ENCODE results near the gene KDM6B. TPM values are rescaled to one million over a fixed set of nuclear protein-coding genes. Genes with fewer than 3 reads are reported as not detected.

KDM6B gene
- total RNA-seq, 1 donor from 2014 or later, result 28.1 TPM

DNA sequence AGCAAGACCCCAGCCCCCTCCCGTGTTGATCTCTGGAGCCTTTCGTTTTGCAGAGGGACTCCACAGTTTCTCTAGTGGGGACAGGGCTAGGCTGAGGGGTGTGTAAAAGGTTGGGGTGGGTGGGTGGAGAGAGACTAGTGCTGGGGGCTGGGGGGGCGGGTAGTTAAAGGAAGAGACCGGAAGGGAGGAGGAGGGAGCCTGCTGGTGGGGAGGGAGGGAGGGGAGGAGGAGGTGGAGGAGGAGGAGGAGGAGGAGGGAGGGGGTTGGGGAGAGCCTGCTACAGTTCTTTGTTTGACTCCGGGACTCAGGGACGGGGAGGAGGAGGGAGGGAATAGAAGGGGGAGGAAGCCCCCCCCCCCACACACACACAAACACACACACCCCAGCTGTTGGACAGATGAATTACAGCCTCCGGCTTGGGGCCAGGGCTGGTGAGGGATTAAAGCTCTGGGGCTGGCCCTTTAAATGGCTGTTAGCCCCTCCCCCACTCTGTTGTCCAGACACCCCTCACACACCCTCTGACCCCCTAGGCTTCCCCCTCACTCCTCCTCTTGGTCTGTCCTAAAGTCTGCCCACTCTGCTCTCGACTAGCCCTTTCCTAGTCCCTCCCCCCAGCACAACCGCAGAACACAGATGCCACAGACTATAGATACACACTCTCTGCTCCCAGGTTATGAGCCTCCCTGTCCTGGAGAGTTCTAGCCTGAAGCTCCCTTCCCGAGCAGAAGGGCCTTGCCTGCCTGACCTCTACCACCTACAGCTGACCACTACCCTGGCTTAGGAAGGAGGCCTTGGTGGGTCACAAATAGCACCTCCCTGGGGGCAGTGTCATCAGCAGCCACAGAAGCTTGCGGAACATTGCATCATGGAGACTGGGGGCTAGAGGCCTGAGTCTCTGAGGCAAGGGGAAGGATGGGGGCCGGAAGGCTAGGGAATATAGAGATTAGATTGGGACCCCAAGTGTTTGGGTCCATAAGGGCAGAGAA, 4.4 kb downstream of the KDM6B start:
- intact Hi-C loops (cut with micrococcal nuclease), result no loop called here
- no peak for DNase-seq

DNA sequence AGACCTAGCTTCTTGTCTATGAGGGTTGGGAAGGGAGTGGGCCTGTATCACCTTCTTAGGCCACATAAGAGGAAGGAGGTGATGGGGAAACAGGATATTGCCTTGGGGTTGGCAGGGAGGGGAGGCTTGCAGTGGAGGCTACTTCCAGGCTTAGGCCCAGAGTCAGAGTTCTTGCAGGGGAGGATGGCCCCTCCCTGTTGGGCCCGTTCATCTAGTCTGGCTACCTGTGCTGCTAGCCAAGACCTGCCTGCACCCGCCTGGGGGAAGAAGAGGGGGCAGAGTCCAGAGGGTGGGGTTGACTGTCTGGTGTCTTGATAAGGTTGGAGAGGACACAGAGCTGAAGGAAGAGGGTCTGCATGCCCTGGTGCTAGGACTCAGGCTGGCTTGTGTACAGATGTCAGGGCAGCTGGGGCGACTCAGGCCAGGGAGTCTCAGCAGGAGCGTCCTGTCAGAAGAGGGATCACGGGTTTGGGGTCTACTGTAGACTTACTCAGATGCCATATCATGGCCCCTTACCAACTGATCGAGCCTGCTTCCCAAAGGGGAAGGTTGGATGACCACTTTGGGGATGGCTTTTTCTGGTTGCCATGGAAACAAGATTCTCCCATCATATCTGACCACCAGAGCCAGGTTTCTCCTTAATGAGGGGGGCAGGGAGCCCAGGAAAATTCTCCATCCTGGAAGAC, 5.3 kb downstream of the KDM6B start:
- no peak for ATAC-seq
- peak; percentile 29 for DNase-seq
- intact Hi-C loops (cut with micrococcal nuclease), result no loop called here

More for the DNA sequence above, 4.4 kb downstream of the KDM6B start:
- no peak for ATAC-seq

GRCh38 chr17:7839876-7840261, 5.9 kb downstream of the KDM6B start:
- DNase-seq, result no peak
- intact Hi-C loops (cut with micrococcal nuclease), result no loop called here
- no peak for ATAC-seq

GRCh38 chr17:7840441-7840840, 6.4 kb downstream of the KDM6B start:
- ATAC-seq (no peak), DNase-seq (no peak)
- intact Hi-C loops (cut with micrococcal nuclease), result no loop called here

DNA sequence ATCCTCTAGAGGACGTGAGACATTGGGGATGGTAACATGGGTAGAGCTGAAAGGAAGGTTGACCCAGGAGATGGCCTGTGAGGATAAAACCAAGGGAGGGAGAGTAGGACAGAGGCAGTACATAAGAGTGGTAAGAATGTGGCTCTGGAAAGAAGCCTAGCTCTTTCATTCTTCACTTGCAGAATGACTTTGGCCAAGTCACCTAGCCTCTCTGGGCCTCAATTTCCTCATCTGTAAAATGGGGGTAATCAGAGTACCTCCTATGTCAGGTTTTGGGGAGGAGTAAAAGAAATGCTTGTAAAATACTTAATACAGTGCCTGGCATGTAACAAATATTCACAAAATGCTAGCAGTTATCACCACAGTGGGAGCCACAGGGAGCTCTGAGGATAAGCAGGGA, 6.9 kb downstream of the KDM6B start:
- intact Hi-C loops (cut with micrococcal nuclease), result no loop called here
- ATAC-seq (no peak), DNase-seq (no peak)

DNA sequence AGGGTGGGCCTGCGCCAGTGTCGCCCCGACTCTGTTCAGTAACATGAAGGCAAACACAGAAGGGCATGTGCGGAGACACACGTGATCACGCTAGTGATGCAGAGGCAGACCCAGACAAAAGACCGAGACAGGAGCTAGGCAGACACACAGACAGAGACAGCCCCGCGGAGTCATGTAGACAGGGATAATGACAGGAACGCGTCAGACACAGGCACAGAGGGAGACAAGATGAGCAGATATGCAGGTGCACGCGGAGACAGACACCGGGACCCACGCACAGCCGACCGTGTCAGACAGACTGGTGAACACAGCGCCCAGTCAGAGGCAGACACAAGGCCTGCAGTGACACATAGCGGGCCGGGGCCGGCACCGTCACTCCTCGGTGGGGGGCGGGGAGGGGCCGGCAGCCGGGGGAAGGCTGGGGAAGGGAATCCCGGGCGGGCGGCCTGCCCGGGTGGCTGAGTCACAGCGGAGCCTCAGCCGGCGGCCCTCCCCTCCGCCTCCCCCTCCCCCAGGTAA, 7.4 kb downstream of the KDM6B start:
- ATAC-seq (peak; percentile 63), DNase-seq (peak; percentile 93)
- intact Hi-C loops (cut with micrococcal nuclease), result no loop called here

DNA sequence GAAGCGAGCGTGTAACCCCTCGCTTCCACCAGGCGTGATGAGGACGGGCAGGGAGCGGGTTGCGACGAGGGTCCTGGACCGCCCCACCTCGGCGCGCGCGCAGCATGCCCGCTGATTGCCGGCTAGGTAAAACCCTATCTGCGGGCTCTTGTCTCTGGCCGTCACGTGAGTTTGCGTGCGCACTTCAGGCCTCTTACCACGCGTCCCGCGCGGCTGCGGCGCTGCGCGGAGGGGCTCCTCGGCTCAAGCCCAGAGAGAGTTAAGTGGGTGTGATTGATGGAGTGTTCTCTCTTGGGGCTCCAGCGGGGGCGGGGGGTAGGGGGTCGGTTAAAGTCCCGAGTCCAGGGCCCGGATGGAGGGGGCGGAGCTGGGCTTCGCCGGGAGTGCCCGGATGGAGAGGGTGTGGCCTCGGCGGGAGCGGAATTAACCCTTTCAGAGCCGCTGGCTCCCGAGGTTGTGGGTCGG, 7.9 kb downstream of the KDM6B start:
- ATAC-seq (peak; percentile 77), DNase-seq (peak; percentile 94)
- intact Hi-C loops (cut with micrococcal nuclease), result no loop called here

- intact Hi-C loops (cut with micrococcal nuclease), result no loop called here
- ATAC-seq, result peak; percentile 10
- peak; percentile 77 for DNase-seq
Observed at GRCh38 chr17:7842380-7843256, 8.6 kb downstream of the KDM6B start.

- ATAC-seq, result no peak
- intact Hi-C loops (cut with micrococcal nuclease), result no loop called here
- DNase-seq, result no peak
Observed at GRCh38 chr17:7843257-7843535, 9.2 kb downstream of the KDM6B start.

DNA sequence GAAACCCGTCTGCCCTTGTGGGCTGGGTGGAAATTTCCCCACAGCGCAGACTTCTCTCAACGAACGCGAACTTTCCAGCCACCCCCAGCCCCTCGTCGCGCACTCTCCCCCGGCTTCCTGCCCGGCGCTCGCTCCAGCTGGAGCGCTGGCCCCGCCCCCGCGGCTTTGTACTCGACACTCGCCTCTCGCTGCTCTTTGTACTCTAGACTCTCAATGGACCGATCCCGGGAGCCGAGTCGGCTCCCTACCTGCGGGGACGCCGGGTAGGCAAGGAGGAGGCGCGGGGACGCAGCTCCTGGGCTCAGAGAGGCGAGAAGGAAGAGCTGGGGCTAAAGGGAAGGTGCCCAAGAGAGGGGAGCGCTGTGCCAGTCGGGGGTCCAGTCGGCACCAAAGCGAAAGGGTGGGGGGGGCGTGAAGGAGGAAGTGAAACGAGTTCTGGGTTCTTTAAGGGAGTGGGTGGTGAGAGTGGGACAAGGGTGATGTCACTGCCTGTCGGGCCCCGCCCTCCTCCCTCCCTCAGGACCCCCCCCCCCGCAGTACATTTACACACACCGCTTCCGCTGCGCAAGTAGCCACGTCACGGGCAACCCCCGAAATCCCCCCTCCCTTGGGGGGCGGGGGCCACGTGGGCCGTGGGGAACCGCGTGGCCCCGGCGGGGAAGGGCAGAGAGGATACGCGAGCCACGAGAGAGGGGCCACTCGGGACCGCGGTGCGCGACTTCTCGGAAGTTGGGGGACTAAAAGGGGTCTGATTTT, 9.7 kb downstream of the KDM6B start:
- ATAC-seq (peak; percentile 32), DNase-seq (peak; percentile 88)
- intact Hi-C loops (cut with micrococcal nuclease), result no loop called here

DNA sequence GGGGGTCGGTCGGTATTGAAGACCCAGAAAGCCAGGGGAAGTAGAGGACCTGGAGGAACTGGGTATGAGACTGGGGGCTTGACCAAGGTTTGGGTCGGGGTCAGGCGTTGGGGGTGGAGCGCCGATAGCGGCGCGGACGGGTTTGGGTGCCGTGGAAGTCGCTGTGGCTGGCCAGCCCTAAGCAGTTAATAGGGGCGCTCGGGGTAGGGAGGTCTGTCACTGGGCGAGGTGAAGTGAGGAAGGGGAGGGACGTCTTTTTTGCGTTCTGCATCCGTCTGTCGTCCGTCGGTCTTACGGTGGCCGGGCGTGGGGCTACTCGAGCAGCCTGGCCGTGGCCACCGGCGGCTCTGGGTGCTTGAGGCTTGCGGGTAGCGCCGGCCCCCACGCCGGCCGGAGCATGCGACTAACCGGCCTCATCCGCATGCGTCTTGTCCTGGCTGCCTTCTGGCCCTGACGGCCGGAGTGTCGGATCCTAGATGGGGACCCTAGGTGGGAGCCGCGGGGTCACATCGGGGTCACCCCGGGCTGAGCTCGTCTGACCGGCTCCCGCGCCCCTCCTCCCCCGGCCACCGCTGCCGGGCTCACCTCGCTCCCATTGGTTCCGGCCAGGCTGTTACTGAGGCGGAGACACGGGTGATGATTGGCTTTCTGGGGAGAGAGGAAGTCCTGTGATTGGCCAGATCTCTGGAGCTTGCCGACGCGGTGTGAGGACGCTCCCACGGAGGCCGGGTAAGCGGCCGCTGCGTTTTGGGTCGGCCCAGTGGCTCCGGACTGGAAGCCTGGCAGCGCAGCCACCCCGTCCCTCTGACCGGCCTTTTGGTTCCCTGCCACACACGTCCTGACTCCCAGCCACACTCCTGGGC, 10.5 kb downstream of the KDM6B start:
- intact Hi-C loops (cut with micrococcal nuclease), result no loop called here
- DNase-seq (peak; percentile 91), ATAC-seq (peak; percentile 72)

- ATAC-seq (no peak), DNase-seq (no peak)
- intact Hi-C loops (cut with micrococcal nuclease), result no loop called here
Observed at GRCh38 chr17:7845359-7846062, 11.5 kb downstream of the KDM6B start.

DNA sequence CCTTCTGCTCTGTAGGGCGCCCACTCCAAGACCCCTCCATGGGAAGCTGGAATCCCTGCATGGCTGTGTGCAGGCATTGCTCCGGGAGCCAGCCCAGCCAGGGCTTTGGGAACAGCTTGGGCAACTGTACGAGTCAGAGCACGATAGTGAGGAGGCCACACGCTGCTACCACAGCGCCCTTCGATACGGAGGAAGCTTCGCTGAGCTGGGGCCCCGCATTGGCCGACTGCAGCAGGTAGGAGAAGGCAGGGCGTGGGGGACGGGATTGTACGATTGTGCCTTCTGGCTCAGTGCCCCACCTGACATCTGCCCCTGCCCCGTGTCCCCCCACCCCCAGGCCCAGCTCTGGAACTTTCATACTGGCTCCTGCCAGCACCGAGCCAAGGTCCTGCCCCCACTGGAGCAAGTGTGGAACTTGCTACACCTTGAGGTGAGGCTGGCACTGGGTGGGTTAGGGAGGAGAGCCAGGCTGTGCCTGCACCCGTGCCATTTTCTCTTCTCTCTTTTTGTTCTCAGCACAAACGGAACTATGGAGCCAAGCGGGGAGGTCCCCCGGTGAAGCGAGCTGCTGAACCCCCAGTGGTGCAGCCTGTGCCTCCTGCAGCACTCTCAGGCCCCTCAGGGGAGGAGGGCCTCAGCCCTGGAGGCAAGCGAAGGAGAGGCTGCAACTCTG, 12.2 kb downstream of the KDM6B start:
- ATAC-seq (no peak), DNase-seq (no peak)
- intact Hi-C loops (cut with micrococcal nuclease), result no loop called here

DNA sequence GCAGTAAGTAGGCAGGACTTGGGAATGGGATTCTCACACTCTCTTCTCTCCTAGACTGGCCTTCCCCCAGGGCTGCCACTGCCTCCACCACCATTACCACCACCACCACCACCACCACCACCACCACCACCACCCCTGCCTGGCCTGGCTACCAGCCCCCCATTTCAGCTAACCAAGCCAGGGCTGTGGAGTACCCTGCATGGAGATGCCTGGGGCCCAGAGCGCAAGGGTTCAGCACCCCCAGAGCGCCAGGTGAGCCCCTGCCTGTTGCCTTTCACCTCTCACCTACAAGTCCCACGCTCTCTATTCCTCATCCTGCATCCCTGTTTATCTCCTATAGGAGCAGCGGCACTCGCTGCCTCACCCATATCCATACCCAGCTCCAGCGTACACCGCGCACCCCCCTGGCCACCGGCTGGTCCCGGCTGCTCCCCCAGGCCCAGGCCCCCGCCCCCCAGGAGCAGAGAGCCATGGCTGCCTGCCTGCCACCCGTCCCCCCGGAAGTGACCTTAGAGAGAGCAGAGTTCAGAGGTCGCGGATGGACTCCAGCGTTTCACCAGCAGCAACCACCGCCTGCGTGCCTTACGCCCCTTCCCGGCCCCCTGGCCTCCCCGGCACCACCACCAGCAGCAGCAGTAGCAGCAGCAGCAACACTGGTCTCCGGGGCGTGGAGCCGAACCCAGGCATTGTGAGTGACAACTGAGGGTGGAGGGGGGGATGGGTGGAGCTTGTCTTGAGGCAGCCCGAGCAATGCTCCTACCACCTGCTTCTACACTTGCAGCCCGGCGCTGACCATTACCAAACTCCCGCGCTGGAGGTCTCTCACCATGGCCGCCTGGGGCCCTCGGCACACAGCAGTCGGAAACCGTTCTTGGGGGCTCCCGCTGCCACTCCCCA, 13.0 kb downstream of the KDM6B start:
- ATAC-seq, result no peak
- DNase-seq, result no peak
- intact Hi-C loops (cut with micrococcal nuclease), result no loop called here

DNA sequence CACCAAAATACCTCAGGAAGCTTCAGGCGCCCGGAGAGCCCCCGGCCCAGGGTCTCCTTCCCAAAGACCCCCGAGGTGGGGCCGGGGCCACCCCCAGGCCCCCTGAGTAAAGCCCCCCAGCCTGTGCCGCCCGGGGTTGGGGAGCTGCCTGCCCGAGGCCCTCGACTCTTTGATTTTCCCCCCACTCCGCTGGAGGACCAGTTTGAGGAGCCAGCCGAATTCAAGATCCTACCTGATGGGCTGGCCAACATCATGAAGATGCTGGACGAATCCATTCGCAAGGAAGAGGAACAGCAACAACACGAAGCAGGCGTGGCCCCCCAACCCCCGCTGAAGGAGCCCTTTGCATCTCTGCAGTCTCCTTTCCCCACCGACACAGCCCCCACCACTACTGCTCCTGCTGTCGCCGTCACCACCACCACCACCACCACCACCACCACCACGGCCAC, 14.1 kb downstream of the KDM6B start:
- intact Hi-C loops (cut with micrococcal nuclease), result no loop called here
- ATAC-seq, result no peak
- DNase-seq, result no peak

GRCh38 chr17:7848739-7849129, 14.7 kb downstream of the KDM6B start:
- no peak for ATAC-seq
- DNase-seq, result no peak
- intact Hi-C loops (cut with micrococcal nuclease), result no loop called here
